Measurements from ENCODE around the gene CCNY.
"Not testable (repeated sequence)": the region's sequence is repeated elsewhere in the genome, so short reads cannot be mapped to it uniquely, and the experiment has no call there.

Gene CCNY

DNA sequence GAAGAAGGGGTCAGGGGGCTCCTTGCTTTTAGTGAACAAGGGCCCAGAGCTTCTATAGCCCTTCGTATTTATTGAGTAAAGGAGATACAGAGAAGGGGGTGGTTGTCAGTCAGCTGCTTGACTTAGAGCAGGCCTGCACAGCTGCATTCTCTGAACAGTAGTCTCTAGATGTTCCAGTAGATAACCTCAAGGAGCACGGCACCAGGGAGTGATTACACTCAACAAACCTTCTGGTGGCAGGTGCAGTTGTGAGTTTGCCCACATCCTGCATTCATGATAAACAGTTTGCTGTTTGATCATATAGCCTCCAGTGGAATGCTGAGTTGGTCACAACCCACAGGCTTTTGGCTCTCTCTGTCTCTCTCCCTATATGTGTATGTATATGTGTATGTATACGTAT is 198.8 kb downstream of the CCNY start:
- DNase-seq = no peak

DNA sequence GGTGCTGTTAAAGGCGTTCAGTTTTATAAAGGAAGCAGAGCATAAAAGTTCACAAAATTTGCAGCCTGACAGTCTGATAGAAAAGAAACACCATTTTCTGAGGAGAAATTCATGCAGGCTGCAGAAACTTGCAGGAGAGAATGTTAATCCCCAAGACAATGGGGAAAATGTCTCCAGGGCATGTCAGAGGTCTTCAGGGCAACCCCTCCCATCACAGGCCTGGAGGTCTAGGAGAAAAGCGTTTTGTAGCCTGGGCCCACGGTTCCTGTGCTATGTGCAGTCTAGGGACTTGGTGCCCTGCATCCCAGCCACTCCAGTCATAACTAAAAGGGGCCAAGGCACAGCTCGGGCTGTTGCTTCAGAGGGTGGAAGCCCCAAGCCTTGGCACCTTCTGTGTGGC is 200.5 kb downstream of the CCNY start:
- no peak for DNase-seq

DNA sequence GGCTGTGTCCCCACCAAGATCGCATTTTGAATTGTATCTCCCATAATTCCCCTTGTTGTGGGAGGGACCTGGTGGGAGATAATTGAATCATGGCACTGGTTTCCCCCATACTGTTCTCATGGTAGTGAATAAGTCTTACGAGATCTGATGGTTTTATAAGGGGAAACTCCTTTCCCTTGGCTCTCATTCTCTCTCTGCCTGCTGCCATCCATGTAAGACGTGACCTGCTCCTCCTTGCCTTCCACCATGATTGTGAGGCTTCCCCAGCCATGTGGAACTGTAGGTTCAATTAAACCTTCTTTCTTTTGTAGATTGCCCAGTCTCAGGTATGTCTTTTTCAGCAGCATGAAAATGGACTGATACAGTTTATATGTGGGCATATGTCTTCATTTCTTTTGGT is 201.6 kb downstream of the CCNY start:
- DNase-seq = not testable (repeated sequence)

DNA sequence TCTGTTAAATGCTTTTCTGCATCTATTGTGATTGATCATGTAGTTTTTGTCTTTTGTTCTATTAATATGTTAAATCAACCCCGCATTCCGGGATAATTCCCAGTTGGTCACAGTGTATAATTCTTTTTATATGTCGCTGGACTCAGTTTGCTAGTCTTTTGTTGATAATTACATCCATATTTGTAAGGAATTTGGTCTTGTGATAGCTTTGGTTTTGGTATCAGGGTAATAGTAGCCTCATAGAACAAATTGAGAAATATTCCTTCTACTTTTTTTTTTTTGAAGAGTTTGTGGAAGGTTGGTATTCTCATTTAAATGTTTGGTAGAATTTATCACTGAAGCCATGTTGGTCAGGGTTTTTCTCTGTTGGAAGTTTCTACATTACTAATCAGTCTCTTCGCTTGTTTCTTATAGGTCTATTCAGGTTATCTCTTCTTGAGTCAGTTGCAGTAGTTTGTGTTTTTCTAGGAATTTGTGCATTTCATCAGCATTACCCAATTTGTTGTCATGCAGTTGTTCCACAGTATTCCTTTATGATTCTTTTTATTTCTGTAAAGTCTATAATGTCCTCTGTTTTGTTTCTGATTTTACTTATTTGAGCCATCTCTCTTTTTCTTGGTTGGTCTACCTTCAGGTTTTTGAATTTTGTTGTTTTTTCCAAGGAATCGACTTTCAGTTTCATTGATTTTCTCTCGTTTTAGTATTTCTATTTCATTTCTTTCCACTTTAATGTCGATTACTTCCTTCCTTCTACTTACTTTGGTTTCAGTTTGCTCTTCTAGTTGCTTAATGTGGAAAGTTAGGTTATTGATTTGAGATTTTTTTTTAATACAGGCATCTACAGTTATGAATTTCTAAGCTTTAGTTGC is 204.2 kb downstream of the CCNY start:
- no peak for DNase-seq

DNA sequence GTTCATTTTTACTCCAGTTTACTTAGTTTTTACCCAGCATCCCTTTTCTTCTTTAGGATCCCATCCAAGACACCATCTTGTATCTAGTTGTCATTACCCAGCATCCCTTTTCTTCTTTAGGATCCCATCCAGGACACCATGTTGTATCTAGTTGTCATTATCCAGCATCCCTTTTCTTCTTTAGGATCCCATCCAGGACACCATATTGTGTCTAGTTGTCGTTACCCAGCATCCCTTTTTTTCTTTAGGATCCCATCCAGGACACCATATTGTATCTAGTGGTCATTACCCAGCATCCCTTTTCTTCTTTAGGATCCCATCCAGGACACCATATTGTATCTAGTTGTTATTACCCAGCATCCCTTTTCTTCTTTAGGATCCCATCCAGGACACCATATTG is 205.4 kb downstream of the CCNY start:
- DNase-seq = no peak

DNA sequence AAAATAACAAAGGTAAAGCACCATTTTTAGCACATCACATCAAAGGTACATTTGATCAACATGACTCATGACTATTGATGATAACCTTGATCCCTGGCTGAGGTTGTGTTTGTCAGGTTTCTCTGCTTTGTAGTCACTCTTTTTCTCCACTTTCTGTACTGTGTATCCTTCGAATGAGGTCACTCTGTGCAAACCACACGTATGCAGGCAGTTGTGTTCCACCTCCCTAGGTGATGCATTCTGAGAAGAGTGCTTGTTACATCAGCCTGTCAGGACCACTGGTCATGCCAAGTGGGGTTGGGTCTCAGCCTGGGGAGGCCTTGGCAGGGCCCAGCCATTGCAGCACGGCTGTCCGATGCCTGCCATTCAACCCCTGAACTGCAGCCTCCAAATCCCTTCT is 206.0 kb downstream of the CCNY start:
- no peak for DNase-seq

DNA sequence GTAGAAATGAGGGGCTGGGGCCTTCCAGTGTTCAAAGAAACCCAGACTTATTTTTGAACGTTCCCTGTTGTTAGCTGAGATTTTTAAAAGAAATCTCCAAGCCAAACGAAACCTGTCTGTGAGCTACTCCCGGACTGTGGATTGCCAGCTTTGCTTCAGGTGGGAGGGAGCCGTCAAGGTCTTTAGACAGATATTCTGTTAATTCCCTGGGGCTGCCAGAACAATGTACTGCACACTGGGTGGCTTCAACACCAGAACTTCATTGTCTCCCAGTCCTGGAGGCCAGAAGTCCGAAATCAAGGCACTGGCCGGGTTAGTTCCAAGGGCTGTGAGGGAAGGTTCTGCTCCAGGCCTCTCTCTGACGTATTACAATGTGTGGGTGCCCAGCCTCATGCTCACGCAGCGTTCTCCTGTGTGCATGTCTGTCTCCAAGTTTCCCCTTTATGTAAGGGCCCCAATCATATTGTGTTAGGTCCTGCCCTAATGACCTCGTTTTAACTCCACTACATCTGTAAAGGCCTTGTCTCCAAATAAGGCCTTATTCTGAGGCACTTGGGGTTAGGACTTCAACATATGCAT is 208.9 kb downstream of the CCNY start:
- DNase-seq = no peak

DNA sequence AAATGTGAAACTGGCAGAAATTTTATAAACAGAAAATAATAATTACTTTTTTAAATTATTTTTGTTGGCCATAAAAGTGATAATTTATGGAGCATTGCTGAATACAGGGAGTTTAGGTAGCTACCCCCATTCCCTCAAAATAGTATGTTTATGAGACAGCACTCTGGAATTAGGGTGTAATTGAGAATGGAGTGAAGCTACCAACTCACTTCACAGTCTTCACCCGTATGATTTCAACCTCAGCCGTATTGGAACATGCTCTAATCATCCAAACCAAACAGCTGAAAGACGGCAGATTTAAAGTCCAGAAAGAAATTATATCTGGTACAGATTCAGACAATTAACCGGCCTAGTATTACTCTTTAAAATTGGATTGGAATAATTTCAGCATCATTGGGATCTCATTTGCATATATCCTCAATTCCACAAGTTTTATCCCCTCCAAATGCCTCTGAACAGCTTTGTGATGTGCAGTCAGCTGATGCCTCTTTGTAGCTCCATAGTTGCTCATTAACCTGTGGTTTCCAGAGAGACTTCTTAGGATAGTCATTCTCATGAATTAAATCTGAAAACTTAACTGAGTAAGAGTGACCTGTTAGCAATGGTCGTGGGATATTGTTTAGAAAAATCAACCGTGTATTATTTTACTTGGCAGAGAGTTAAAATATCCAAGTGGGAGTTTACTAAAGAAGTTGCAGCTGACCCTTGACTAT is 209.7 kb downstream of the CCNY start:
- DNase-seq = no peak

DNA sequence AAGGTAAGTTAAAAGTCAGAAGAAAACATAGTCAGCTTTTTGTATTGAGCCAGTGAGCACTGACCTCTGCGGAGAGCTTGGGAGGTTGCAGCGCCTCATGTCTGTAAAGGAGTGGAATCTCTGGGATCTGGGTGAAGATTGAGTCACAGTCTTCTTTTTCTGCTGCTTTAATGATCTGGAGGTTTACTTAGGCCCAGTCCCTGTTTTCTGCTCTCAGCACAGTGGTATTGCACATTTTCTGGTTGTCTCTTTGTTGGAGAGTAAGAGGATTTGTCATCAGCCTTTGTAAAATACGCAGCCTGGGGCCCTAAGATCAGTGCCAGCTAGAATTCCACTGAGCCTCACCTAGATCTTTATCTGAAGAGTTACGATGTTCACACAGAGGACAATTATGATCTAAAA is 210.5 kb downstream of the CCNY start:
- DNase-seq = no peak

DNA sequence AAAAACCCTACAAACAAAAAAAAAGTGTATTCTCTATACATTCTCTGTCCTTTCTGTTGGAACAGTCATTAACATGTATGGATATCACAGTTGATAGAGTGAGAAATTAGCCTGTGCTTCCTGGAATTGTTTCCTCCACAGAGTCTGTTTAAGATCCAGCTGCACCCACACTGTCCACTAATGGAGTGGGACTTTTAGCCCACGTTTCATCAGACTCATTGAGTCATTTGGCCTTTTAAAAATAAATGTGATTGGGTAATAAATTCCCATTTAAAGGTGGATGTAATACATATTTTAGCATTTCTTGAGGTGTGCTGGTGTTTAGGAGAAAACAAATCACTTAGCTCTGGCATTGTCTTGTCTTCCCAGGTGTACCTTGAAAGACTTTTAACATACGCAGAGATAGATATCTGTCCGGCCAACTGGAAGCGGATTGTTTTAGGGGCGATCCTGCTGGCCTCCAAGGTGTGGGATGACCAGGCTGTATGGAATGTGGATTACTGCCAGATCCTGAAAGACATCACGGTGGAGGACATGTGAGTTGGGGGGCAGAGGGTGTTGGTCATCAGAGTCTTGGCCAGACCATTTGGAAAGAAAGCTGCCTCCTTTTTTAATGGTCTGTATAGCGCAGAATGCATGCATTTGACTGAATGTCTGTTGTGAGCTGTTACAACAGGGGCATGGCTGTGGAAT is 216.5 kb downstream of the CCNY start:
- DNase-seq = no peak

DNA sequence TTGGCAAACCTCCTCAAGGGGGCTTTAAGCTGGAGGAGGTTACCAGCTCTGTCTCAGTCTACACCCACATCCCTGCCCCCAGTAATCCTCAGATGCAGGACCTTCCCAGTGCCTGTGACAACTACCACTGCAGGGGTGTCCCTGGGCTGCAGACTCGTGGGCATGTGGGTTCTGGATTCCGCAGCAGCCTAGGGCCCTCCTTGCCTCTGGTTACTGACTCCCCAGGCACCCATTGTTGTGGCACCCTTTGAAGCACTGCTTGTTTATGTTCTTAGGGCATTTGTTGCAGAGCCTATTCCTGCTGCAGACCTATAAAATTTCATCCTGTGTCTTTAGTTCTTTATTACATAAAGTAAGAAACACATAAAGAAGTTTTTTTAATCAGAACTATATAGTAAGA is 217.7 kb downstream of the CCNY start:
- DNase-seq = no peak

DNA sequence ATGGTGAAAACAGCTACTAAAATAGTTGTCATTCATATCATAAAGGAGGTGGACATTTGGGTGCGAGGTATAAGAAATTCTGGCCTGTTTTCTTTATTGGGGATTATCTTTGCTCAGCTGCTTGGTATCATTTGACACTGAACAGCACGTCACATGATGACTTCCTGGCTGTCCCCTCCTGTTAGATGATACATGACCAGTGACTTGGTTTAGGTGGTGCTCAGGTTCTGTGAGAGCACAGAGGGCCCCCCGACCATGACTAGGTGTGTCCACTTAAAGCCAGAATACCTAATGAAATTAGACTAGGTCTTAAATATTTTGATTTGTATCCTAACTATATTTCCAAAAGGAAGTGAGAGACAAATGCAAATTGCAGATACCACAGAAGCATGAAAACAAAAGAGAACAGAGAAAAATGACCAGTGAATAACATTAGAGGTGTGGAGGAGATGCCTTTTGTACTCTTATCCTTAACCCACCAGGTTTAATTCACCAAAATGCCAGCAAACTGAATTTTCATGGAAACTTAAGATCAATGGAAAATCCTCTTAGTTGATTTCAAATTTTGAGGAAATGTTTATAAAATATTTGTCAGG is 218.2 kb downstream of the CCNY start:
- DNase-seq = no peak

DNA sequence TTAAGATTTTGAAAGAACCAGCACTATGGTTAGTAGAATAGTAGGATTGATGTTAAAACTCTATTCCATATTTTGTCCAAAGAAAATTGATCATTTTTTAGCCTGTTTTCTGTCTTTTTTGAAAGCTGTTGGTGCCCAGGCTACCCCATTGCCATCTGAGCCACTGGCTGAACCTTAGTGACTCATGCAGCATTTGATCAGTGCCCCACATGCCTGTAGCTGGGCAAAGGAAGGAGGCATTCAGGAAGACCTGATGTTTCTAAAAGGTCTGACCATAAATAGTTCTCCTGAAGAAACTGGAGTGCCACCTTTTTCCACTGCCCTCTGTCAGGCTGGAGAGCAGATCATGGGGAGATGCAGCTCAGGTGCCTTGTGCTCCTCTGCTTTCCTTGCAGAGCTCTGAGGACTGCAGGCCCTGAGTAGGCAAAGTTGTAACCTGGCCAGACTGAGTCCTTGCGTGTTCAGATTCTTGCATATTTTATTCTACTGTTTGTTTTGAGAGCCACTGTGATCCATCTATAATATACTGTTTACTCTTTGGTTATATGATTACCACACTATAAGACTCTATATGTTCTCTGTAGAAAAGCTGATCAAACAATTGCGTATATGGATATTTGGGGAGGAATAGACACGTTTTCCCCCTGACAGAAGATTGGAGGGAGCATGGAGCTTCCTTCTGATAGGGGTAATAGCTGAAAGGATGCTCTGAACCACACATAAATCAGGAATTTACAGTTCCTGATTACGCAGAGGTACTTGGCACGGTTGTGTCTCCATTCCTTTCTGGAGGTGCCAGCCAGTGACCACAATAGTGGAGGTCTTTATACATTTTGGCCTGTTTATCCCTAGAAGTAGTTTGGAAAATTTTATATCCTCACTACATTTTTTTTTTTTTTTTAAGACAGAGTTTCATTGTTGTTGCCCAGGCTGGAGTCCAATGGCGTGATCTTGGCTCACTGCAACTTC is 219.9 kb downstream of the CCNY start:
- DNase-seq = no peak

DNA sequence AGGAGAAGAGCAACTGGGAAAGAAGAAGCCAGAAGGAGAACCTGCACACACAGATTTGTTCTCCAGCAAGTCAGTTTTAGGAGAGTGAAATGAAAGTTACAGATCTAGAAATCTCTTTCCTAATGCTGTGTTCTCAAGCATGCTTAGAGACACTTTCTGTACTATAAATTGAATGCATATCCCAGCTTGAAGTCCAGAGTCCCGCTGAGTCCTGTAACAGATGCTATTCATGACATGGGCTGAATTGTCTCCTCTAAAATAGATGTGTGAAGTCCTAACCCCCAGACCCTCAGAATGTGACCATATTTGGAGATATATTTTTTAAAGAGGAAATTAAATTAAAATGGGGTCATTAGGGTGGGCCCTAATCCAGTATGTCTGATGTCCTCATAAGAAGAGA is 222.0 kb downstream of the CCNY start:
- DNase-seq = no peak

DNA sequence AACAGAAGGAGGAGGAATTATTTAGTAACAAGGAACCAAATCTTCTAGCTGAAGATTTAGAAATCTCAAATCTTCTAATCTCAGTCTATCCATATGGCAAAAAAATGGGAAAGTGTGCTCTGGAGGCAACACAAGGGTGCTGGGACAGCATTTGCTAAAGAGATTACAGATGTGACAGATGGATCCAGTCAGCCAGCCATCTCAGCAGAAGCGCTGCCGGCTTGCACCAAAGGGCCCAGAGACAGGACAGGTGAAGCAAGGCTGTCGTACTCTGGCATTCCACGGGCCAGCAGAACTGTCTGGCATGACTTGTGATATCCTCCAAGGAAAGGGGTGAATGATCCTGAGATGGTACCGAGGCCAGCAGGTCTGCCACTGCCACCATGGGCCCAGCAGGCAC is 223.1 kb downstream of the CCNY start:
- DNase-seq = no peak

DNA sequence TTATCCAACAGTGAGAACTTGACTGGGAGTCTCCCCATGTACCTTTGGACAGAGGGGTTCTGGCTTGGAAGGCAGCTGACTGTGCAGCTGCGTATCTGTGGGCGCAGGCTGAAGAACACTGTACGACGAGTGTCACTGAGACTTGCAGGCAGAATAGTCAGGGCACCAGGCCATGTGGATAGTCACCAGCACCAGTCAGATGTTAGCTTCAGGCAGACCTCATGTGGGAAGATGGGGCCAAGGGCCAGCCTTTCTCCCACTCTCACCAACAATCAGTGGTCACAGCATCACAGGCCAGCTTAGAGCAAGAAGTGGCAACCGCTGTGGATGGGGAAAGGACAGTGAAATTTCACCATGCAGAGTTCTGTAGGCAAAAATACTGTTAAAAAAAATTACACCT is 225.4 kb downstream of the CCNY start:
- DNase-seq = no peak

DNA sequence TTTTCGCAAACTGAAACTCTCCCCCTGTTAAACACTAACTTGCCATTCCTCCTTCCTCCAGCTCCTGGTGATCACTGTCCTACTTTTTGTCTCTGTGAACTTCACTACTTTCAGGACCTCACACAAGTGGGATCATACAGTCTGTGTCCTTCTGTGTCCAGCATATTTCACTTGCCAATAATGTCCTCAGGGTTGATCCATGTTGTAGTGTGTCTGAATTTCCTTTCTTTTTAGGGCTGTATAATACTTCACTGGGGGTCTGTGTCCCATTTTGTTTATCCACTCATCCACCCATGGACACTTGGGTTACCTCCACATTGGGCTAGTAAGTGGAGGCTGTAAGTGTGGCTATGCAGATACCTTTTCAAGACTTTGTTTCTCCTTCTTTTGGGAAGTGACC is 226.1 kb downstream of the CCNY start:
- no peak for DNase-seq

DNA sequence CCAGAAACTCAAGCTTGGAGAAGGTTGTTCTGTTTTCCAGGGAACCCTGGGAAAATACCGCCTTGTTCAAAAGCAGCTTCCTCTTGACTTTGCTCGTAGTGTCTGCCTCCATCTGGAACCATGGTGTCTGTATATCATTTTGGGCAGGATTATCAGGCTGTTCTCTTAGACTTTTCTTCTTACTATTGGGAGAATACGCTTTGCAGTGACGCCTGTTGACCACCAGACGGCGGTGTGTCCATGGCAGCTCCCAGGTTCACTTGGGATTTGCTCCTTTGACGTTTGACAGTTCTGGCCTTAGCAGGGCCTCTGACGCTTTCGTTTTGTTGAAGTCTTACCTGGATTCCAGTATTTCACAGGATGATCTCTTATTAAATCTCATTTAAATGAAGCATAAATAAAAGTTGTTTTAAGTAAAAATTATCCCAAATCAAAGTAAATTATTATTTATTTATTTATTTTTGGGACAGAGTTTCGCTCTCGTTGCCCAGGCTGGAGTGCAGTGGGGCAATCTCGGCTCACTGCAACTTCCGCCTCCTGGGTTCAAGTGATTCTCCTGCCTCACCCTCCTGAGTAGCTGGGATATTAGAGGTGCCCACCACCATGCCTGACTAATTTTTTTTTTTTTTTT is 227.1 kb downstream of the CCNY start:
- DNase-seq = no peak

DNA sequence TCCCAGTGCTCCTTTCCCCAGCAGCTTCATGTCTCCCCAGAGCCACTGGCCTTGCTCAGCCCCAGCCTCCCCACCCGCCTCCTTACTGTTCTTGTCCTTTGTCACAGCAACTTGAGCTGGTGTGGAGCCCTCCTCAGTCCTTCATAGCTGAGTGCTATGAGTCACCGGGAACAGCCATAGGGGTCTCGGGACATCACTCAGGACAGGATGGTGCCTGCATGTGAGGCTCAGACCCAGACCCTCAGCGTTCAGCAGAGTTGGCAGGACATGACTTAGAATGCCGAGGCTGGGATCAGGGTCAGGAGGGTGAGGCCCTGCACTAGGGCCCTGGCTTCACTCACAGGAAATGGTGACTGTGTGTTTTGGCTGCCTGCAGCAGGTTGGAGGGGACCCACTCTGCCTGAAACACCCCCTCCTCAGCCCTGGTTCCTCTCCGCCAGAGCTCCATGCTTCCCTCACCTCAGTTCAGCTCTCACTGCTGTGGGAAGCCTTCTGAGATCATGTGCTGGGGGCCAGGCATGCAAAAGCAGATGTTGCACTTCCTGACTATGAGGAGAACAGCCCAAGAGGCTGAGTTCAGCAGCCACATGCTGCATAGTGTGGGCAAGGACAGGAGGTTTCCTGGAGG is 228.1 kb downstream of the CCNY start:
- DNase-seq = no peak

DNA sequence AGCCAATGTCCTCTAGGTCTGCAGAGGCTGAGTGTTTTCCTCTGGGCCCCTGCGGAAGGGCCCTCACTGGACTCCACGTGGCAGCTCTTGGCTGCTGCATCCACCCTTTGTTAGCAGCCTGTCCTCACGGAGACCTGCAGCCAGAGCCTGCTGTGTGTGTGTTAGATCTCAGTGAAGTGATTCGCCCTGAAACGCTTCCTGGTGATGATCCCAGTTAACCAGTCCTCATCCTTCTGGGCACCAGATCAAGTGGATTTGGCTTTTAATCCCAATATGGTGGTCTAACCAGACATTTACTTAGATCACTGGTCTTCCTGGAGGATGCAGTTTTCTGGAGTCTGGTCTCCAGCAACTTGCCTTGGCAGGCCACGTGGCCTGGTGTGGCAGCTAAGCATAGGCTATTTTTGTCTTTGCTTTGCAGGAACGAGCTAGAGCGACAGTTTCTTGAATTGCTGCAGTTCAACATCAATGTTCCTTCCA is 229.3 kb downstream of the CCNY start:
- DNase-seq = no peak

DNA sequence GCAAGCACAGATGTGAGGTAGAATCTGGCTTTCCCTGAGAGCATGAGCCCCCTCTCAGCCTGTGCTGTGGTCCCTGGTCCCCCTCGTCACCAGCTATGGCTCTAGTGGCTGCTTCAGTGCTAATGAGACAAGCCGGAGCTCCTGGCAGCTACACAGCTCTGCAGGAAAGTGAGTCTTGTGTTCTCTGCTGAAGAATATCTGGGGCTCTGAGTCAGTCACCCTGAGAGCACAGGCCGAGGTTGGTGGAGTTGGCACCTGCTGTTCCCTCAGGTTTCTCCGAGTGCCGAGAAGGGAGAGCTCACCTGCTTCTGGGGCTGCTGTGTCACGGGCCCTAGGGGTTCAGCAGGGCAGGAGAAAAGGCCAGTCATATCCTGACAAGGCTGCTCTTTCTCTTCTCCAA is 231.6 kb downstream of the CCNY start:
- no peak for DNase-seq

Data from cortex of kidney (tissue), 1 donor.